CD1c-positive myeloid dendritic cell (primary cell): ENCODE data around the gene TMPRSS4.

Experiments used
- DNase-seq: peaks from one replicate; pipeline ENCODE4 v3.0.0-alpha.2; 2016; ENCODE audit errors: extremely low spot score

The TMPRSS4 gene

GRCh38 chr11:118153516-118153915 lies 76.6 kb downstream of the TMPRSS4 start:
- DNase-seq = no peak

- DNase-seq = no peak
Observed at GRCh38 chr11:118153976-118154375, 77.1 kb downstream of the TMPRSS4 start.

GRCh38 chr11:118154641-118155040 lies 77.8 kb downstream of the TMPRSS4 start:
- DNase-seq = no peak

- DNase-seq = peak; percentile 11
Observed at GRCh38 chr11:118155776-118156530, 79.1 kb downstream of the TMPRSS4 start.

- no peak for DNase-seq
Observed at GRCh38 chr11:118156531-118157185, 79.8 kb downstream of the TMPRSS4 start.

- no peak for DNase-seq
Observed at GRCh38 chr11:118157186-118157895, 80.5 kb downstream of the TMPRSS4 start.

GRCh38 chr11:118161786-118162185 lies 84.9 kb downstream of the TMPRSS4 start:
- no peak for DNase-seq

- no peak for DNase-seq
Observed at GRCh38 chr11:118162846-118163245, 86.0 kb downstream of the TMPRSS4 start.

- no peak for DNase-seq
Observed at GRCh38 chr11:118163494-118163893, 86.6 kb downstream of the TMPRSS4 start.

- DNase-seq = no peak
Observed at GRCh38 chr11:118164885-118165284, 88.0 kb downstream of the TMPRSS4 start.

GRCh38 chr11:118166641-118167040 lies 89.8 kb downstream of the TMPRSS4 start:
- no peak for DNase-seq

- no peak for DNase-seq
Observed at GRCh38 chr11:118167253-118167652, 90.4 kb downstream of the TMPRSS4 start.

GRCh38 chr11:118167906-118168305 lies 91.0 kb downstream of the TMPRSS4 start:
- no peak for DNase-seq

- no peak for DNase-seq
Observed at GRCh38 chr11:118168316-118168715, 91.4 kb downstream of the TMPRSS4 start.

GRCh38 chr11:118168751-118169150 lies 91.9 kb downstream of the TMPRSS4 start:
- no peak for DNase-seq

- no peak for DNase-seq
Observed at GRCh38 chr11:118169300-118170140, 92.6 kb downstream of the TMPRSS4 start.

- DNase-seq = no peak
Observed at GRCh38 chr11:118170231-118170630, 93.4 kb downstream of the TMPRSS4 start.

- DNase-seq = no peak
Observed at GRCh38 chr11:118170882-118171268, 94.0 kb downstream of the TMPRSS4 start.
